GM23338 (cell line): ENCODE data around the gene RPL27. TPM values are rescaled to one million over a fixed set of nuclear protein-coding genes. Genes with fewer than 3 reads are reported as not detected.

Experiments
- ATAC-seq: fragments of 200-7000 bp; cut with Tn5 transposase; 3 replicates; pipeline ENCODE4 v1.9.1; 2020
- DNase-seq: peaks from one replicate; pipeline ENCODE4 v3.0.0-alpha.2; 2015; ENCODE audit warnings: low spot score
- H2AFZ ChIP-seq: fragments of 200-600 bp; sonication (generic); 2 replicates; pipeline ENCODE4 v1.8.0; 2016; ENCODE audit warnings: antibody characterized with exemption, mild to moderate bottlenecking, moderate library complexity
- H3F3A ChIP-seq: fragments of 200-600 bp; sonication (generic); replicated peaks from 2 replicates; pipeline ENCODE4 v1.8.0; 2017; ENCODE audit warnings: antibody characterized with exemption, mixed run types, low read depth
- H3K27ac ChIP-seq: fragments of 200-600 bp; sonication (generic); 2 replicates; pipeline ENCODE4 v1.6.1; 2016; ENCODE audit warnings: low read depth
- H3K27me3 ChIP-seq: fragments of 200-600 bp; sonication (generic); 2 replicates; pipeline ENCODE4 v1.8.0; 2016; ENCODE audit warnings: mild to moderate bottlenecking, mixed run types, moderate library complexity; ENCODE audit not compliant: insufficient read depth
- H3K36me3 ChIP-seq: fragments of 200-600 bp; sonication (generic); 2 replicates; pipeline ENCODE4 v1.8.0; 2016; ENCODE audit warnings: mild to moderate bottlenecking; ENCODE audit not compliant: insufficient read depth
- H3K4me1 ChIP-seq: fragments of 200-600 bp; sonication (generic); 2 replicates; pipeline ENCODE4 v1.8.0; 2016; ENCODE audit warnings: mild to moderate bottlenecking, moderate library complexity; ENCODE audit not compliant: insufficient read depth
- H3K4me2 ChIP-seq: fragments of 200-600 bp; sonication (generic); 2 replicates; pipeline ENCODE4 v1.7.1; 2017; ENCODE audit warnings: mixed run types
- H3K4me3 ChIP-seq: fragments of 200-600 bp; sonication (generic); 2 replicates; pipeline ENCODE4 v1.6.1; 2016; ENCODE audit warnings: mixed run types
- H3K79me2 ChIP-seq: fragments of 200-600 bp; sonication (generic); replicated peaks from 2 replicates; pipeline ENCODE4 v1.8.0; 2017; ENCODE audit warnings: mild to moderate bottlenecking; ENCODE audit not compliant: insufficient read depth
- H3K9me2 ChIP-seq: fragments of 200-600 bp; sonication (generic); 2 replicates; pipeline ENCODE4 v1.8.0; 2017; ENCODE audit not compliant: insufficient read depth
- H4K20me1 ChIP-seq: fragments of 200-600 bp; sonication (generic); replicated peaks from 2 replicates; pipeline ENCODE4 v1.8.0; 2017; ENCODE audit warnings: mild to moderate bottlenecking; ENCODE audit not compliant: insufficient read depth
- H3K27ac Mint-ChIP-seq: 2 replicates; pipeline ENCODE4 v1.8.0; 2020; ENCODE audit warnings: inconsistent platforms, mild to moderate bottlenecking, moderate library complexity, mixed read lengths
- H3K27me3 Mint-ChIP-seq: 3 replicates; pipeline ENCODE4 v1.8.0; 2022; ENCODE audit warnings: low read depth, mild to moderate bottlenecking, moderate library complexity, mixed read lengths, inconsistent platforms; ENCODE audit not compliant: insufficient read depth, poor library complexity
- H3K36me3 Mint-ChIP-seq: 3 replicates; pipeline ENCODE4 v1.8.0; 2021; ENCODE audit warnings: low read depth, mild to moderate bottlenecking, inconsistent platforms, moderate library complexity, mixed read lengths
- H3K4me1 Mint-ChIP-seq: 3 replicates; pipeline ENCODE4 v1.8.0; 2020; ENCODE audit warnings: mild to moderate bottlenecking, inconsistent platforms, mixed read lengths
- H3K4me3 Mint-ChIP-seq: 3 replicates; pipeline ENCODE4 v1.8.0; 2021; ENCODE audit warnings: moderate library complexity, mild to moderate bottlenecking, inconsistent platforms, mixed read lengths
- H3K9me3 Mint-ChIP-seq: 3 replicates; pipeline ENCODE4 v1.8.0; 2020; ENCODE audit warnings: moderate library complexity, mild to moderate bottlenecking, inconsistent platforms, mixed read lengths
- CREB1 ChIP-seq: fragments of 250-450 bp; sonication (Bioruptor Pico); IDR thresholded peaks from 2 replicates; pipeline ENCODE4 v1.5.0; 2020; ENCODE audit warnings: low read depth, mild to moderate bottlenecking, moderate library complexity
- EZH2 ChIP-seq: fragments of 200-600 bp; sonication (generic); IDR thresholded peaks from one replicate; pipeline ENCODE4 v1.8.0; 2017; ENCODE audit warnings: antibody characterized with exemption, mild to moderate bottlenecking, low read depth; ENCODE audit not compliant: unreplicated experiment
- EZH2phosphoT487 ChIP-seq: fragments of 200-600 bp; sonication (generic); IDR thresholded peaks from one replicate; pipeline ENCODE4 v1.8.1; 2018; ENCODE audit warnings: antibody characterized with exemption; ENCODE audit not compliant: unreplicated experiment
- JUNB ChIP-seq: IDR thresholded peaks from one replicate; pipeline ENCODE4 v1.6.1; 2016; ENCODE audit warnings: antibody characterized with exemption; ENCODE audit not compliant: unreplicated experiment
- NANOG ChIP-seq: IDR thresholded peaks from 2 replicates; pipeline ENCODE4 v1.6.1; 2016; ENCODE audit warnings: antibody characterized with exemption, borderline replicate concordance
- POLR2AphosphoS5 ChIP-seq: IDR thresholded peaks from 2 replicates; pipeline ENCODE4 v1.6.1; 2016; ENCODE audit warnings: antibody characterized with exemption, low read depth
- STAT1 ChIP-seq: IDR thresholded peaks from one replicate; pipeline ENCODE4 v1.6.1; 2016; ENCODE audit warnings: antibody characterized with exemption; ENCODE audit not compliant: unreplicated experiment
- ZNF114 ChIP-seq: fragments of 250-450 bp; sonication (Bioruptor Pico); IDR thresholded peaks from 2 replicates; pipeline ENCODE4 v1.5.0; 2020; ENCODE audit warnings: mild to moderate bottlenecking, moderate library complexity
- polyA plus RNA-seq: library from polyadenylated mRNA; unstranded; fragments of >200 nt; fragmentation: Nextera tagmentation; extraction: Ambion mirVana; gene quantifications from 2 replicates; pipeline ENCODE4 v1.2.1, GENCODE V29; 2016
- total RNA-seq: library from RNA; depleted of rRNA; stranded (reverse); fragments of >200 nt; shearing (Covaris generic); gene quantifications from 2 replicates; pipeline ENCODE4 v1.2.3, GENCODE V29; 2014
- TF ChIP-seq, protein P1 (sequence below): fragments of 250-450 bp; sonication (Bioruptor Pico); IDR thresholded peaks from 2 replicates; pipeline ENCODE4 v1.5.0; 2020; ENCODE audit warnings: mild to moderate bottlenecking, moderate library complexity
- TF ChIP-seq, protein P2 (sequence below): IDR thresholded peaks from one replicate; pipeline ENCODE4 v1.6.1; 2018; ENCODE audit warnings: antibody characterized with exemption; ENCODE audit not compliant: unreplicated experiment
- TF ChIP-seq, protein P3 (sequence below), 2 experiments: fragments of 200-600 bp in 1 of 2; sonication (generic) in 1 of 2; conservative IDR thresholded peaks; 2 replicates each; pipeline versions ENCODE4 v1.5.1 to v1.6.1; 2016 to 2017; ENCODE audit warnings: antibody characterized with exemption in 2 of 2, low read depth in 2 of 2, mild to moderate bottlenecking in 2 of 2, moderate library complexity in 1 of 2

Gene RPL27
- total and polyA plus RNA-seq, 2 experiments from 2014 or later = 1,784 to 2,722 TPM

DNA sequence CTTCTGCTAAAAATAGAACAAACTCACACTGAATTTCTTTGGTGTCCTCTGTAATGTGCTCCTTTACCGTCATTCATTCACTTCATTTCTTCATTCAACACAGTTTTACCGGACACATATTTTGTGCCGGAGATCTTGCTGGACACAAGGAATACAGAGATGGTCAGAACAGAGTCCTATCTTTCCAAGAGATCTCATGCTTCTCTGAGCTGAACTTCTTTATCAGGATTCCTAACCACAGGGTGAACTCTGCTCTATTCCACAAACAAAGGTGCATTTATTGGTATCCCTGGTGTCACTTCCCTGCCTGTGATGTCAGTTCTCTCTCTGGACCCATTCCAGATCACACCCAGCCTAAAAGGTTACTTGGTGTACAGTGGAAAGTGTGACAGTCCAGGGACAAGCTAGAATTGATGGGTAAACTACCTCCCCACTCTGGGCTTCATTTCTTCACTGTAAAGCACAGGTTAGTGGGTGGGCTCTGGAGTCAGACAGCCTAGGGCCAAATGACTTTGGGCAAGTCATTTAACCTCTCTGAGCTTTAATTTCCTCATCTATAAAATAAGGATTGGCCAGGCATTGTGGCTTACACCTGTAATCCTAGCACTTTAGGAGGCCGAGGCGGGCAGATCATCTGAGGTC, 12.6 kb downstream of the RPL27 start (continued):
- no peak for TF ChIP-seq NANOG
- TF ChIP-seq, protein P1, sequence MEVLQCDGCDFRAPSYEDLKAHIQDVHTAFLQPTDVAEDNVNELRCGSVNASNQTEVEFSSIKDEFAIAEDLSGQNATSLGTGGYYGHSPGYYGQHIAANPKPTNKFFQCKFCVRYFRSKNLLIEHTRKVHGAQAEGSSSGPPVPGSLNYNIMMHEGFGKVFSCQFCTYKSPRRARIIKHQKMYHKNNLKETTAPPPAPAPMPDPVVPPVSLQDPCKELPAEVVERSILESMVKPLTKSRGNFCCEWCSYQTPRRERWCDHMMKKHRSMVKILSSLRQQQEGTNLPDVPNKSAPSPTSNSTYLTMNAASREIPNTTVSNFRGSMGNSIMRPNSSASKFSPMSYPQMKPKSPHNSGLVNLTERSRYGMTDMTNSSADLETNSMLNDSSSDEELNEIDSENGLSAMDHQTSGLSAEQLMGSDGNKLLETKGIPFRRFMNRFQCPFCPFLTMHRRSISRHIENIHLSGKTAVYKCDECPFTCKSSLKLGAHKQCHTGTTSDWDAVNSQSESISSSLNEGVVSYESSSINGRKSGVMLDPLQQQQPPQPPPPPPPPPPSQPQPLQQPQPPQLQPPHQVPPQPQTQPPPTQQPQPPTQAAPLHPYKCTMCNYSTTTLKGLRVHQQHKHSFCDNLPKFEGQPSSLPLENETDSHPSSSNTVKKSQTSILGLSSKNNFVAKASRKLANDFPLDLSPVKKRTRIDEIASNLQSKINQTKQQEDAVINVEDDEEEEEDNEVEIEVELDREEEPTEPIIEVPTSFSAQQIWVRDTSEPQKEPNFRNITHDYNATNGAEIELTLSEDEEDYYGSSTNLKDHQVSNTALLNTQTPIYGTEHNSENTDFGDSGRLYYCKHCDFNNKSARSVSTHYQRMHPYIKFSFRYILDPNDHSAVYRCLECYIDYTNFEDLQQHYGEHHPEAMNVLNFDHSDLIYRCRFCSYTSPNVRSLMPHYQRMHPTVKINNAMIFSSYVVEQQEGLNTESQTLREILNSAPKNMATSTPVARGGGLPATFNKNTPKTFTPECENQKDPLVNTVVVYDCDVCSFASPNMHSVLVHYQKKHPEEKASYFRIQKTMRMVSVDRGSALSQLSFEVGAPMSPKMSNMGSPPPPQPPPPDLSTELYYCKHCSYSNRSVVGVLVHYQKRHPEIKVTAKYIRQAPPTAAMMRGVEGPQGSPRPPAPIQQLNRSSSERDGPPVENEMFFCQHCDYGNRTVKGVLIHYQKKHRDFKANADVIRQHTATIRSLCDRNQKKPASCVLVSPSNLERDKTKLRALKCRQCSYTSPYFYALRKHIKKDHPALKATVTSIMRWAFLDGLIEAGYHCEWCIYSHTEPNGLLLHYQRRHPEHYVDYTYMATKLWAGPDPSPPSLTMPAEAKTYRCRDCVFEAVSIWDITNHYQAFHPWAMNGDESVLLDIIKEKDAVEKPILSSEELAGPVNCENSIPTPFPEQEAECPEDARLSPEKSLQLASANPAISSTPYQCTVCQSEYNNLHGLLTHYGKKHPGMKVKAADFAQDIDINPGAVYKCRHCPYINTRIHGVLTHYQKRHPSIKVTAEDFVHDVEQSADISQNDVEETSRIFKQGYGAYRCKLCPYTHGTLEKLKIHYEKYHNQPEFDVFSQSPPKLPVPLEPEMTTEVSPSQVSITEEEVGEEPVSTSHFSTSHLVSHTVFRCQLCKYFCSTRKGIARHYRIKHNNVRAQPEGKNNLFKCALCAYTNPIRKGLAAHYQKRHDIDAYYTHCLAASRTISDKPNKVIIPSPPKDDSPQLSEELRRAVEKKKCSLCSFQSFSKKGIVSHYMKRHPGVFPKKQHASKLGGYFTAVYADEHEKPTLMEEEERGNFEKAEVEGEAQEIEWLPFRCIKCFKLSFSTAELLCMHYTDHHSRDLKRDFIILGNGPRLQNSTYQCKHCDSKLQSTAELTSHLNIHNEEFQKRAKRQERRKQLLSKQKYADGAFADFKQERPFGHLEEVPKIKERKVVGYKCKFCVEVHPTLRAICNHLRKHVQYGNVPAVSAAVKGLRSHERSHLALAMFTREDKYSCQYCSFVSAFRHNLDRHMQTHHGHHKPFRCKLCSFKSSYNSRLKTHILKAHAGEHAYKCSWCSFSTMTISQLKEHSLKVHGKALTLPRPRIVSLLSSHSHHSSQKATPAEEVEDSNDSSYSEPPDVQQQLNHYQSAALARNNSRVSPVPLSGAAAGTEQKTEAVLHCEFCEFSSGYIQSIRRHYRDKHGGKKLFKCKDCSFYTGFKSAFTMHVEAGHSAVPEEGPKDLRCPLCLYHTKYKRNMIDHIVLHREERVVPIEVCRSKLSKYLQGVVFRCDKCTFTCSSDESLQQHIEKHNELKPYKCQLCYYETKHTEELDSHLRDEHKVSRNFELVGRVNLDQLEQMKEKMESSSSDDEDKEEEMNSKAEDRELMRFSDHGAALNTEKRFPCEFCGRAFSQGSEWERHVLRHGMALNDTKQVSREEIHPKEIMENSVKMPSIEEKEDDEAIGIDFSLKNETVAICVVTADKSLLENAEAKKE (CRISPR knock-in tag) = no peak
- TF ChIP-seq POLR2AphosphoS5 = no peak
- no peak for TF ChIP-seq ZNF114

DNA sequence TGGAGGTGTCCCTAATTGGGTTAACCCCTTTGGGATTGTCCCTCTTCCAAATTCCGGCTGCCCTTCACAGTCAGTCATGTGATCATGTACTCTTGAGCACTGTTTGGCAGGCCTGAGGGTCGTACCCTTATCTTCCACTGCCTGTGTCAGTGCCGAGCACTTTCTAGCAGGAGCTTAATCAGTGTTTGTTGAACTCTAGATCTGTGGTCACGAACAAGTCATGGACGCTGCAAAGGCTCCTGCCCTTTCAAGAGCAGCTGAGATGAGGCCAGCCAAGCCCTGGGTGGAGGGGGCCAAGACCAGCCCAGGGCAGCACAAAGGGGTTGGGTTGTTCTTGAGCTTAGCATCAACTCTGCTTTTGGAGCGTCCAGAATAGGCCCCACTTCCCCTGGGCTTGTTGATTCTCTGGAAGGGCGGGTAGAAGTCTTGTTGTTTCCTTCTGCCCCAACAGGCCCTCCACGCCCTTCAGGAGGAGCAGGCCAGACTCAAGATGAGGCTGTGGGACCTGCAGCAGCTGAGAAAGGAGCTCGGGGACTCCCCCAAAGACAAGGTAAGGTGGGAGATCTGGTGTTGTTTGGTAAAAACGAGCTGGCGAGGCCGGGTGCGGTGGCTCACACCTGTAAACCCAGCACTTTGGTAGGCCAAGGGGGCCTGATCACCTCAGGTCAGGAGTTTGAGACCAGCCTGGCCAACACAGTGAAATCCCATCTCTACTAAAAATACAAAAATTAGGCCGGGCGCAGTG, 13.7 kb downstream of the RPL27 start:
- H3K36me3 Mint-ChIP-seq = peaks cover 26% of the 10 kb centered on the region
- no peak overlapping the region for H2AFZ ChIP-seq

More for the DNA sequence above, 13.7 kb downstream of the RPL27 start:
- Histone ChIP-seq H3K27me3 (no peaks in the 10 kb centered on the region), H3K4me1 (peaks cover 12% of the 10 kb centered on the region), H3K4me3 (no peak overlapping the region), H3F3A (no peaks in the 10 kb centered on the region), H3K4me2 (no peak overlapping the region), H3K27ac (no peak overlapping the region), H3K9me2 (no peaks in the 10 kb centered on the region), H3K79me2 (no peaks in the 10 kb centered on the region), H3K36me3 (peaks cover 6% of the 10 kb centered on the region; the same call in 1 of the 2 replicates), H4K20me1 (no peaks in the 10 kb centered on the region)
- DNase-seq (no peak), ATAC-seq (no peak)
- TF ChIP-seq EZH2phosphoT487 = no peak
- no peak for TF ChIP-seq STAT1
- TF ChIP-seq JUNB = no peak
- TF ChIP-seq, protein P2, sequence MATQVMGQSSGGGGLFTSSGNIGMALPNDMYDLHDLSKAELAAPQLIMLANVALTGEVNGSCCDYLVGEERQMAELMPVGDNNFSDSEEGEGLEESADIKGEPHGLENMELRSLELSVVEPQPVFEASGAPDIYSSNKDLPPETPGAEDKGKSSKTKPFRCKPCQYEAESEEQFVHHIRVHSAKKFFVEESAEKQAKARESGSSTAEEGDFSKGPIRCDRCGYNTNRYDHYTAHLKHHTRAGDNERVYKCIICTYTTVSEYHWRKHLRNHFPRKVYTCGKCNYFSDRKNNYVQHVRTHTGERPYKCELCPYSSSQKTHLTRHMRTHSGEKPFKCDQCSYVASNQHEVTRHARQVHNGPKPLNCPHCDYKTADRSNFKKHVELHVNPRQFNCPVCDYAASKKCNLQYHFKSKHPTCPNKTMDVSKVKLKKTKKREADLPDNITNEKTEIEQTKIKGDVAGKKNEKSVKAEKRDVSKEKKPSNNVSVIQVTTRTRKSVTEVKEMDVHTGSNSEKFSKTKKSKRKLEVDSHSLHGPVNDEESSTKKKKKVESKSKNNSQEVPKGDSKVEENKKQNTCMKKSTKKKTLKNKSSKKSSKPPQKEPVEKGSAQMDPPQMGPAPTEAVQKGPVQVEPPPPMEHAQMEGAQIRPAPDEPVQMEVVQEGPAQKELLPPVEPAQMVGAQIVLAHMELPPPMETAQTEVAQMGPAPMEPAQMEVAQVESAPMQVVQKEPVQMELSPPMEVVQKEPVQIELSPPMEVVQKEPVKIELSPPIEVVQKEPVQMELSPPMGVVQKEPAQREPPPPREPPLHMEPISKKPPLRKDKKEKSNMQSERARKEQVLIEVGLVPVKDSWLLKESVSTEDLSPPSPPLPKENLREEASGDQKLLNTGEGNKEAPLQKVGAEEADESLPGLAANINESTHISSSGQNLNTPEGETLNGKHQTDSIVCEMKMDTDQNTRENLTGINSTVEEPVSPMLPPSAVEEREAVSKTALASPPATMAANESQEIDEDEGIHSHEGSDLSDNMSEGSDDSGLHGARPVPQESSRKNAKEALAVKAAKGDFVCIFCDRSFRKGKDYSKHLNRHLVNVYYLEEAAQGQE = no peak
- no peak for TF ChIP-seq EZH2
- TF ChIP-seq POLR2AphosphoS5 = no peak
- TF ChIP-seq CREB1 (CRISPR knock-in tag) = no peak
- TF ChIP-seq, protein P3, sequence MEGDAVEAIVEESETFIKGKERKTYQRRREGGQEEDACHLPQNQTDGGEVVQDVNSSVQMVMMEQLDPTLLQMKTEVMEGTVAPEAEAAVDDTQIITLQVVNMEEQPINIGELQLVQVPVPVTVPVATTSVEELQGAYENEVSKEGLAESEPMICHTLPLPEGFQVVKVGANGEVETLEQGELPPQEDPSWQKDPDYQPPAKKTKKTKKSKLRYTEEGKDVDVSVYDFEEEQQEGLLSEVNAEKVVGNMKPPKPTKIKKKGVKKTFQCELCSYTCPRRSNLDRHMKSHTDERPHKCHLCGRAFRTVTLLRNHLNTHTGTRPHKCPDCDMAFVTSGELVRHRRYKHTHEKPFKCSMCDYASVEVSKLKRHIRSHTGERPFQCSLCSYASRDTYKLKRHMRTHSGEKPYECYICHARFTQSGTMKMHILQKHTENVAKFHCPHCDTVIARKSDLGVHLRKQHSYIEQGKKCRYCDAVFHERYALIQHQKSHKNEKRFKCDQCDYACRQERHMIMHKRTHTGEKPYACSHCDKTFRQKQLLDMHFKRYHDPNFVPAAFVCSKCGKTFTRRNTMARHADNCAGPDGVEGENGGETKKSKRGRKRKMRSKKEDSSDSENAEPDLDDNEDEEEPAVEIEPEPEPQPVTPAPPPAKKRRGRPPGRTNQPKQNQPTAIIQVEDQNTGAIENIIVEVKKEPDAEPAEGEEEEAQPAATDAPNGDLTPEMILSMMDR (conservative IDR thresholded peaks at IDR 0.05; ENCODE audit: low read depth in 2 of 2) = no peak
- peak overlapping the region; percentile 67; the same call in 1 of the 2 replicates for H3K27ac Mint-ChIP-seq
- peaks cover 5% of the 10 kb centered on the region for H3K27me3 Mint-ChIP-seq
- no peak overlapping the region for H3K4me3 Mint-ChIP-seq
- H3K9me3 Mint-ChIP-seq = no peaks in the 10 kb centered on the region
- peaks cover 35% of the 10 kb centered on the region for H3K4me1 Mint-ChIP-seq
